ENCODE measurements around the gene C11orf91.
"Not testable (repeated sequence)": the region's sequence is repeated elsewhere in the genome, so short reads cannot be mapped to it uniquely, and the experiment has no call there.

Gene C11orf91

DNA sequence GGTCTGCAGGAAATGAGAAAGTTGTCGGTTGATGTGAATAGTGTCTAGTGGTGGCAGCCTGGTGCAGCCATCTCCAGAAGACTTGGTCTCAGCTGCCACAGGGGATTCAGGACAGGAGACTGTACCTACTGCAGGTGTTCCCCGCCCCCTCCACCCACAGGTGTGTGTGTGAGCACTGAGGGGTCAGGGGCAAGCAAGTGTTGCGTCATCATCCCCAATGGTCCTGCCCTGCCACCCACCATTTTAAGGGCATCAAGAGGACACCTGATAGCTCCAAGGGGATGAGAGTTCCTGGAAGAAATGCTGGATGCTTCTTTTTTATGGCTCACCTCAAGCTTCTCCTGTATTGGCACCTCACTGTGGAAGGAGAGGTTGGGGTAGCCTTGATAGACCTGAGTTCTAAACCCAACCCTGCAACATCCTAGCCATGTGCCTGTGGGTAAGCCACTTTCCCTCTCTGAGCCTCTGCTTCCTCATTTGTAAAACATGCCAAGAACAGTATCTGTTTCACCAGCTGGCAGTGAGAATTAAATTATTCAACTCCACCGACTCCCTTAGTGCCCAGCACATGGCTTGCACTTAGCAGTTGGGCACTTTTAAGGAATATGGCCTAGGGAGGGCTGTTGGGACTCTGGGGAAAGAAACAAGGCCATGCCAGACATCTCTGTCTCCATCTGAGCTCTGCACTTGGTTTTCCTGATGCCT lies 6.1 kb downstream of the C11orf91 start:
- no peak for DNase-seq

DNA sequence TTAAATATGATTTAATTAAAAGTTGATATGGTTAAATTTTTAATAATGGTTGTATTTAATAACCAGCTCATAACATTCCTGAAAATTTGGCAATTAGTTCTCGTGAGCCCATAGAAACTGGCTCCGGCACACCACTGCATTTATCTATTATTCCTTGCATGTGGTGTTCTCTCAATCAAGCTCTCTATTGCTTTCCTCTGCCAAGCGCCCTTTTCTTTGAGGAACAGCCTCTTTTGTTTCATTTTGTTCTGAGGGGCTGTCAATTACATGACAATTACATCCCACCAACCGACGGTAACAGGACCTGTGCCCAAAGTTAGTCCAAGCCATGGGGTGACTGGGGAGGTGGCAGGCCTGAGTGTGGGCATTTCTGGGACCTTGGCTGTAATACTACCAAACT lies 8.1 kb downstream of the C11orf91 start:
- DNase-seq: no peak

DNA sequence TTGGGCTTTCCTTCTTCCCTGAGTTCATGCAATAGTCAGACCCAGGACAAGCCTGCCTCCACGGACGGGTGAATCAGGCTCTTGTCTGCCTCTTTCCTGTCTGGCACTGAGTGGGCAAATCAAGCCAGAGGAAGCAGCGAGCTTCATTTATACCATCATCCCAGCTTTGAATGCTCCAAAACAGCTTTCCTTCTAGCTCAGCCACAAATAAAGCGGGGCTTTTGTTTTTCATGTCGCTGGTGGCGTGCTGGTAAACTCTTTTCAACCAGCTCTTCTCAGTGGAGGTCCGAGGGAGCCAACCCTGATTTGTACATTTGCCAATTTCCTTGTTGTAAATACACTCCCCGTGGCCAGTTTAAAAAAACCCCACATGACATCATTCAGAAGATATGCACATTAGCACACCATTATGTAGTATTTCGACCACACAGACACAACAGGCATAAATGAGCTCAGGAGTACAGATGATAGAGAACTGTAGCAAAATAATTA lies 8.6 kb downstream of the C11orf91 start:
- DNase-seq: no peak

- no peak for DNase-seq
These were observed 9.4 kb downstream of the C11orf91 start for GRCh38 chr11:33691066-33691864.

GRCh38 chr11:33690290-33691065 lies 10.1 kb downstream of the C11orf91 start:
- DNase-seq: no peak

- DNase-seq: no peak
These were observed 11.1 kb downstream of the C11orf91 start for GRCh38 chr11:33689501-33689900.

- DNase-seq: no peak
These were observed 11.5 kb downstream of the C11orf91 start for GRCh38 chr11:33689085-33689484.

DNA sequence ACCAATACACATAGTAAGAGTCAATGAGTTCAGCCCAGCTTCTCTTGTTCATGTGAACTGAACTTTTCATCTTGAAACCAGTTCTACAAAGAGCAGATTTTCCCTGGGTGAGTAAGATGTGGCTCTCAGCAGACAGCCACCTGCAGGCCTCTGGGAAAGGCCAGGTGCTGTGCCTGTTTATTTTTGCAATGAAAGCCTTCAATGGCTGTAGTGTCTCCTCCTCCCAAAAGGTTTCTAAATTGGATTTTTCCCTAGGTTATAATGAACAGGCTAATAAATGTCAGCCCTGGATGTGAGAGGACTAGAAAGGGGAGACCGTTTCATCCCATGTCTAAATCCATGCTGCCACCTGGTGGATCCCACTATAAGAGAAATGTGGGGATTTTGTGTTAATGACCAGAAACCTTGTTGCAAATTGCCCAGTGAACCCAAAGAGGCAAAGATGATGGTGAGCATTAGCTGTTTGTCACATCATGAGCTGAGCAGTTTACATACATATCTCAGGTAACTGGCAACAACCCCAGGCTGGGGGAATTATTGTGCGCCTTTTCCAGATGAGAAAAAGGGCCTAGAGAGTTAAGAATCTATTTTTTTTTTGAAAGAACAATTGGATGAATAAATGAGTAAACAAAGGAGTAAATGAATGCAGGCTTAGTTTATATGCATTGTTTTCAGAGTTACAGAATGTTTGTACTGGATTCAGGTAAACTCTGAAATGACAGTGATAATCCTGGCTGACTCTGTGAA lies 12.7 kb downstream of the C11orf91 start:
- no peak for DNase-seq

DNA sequence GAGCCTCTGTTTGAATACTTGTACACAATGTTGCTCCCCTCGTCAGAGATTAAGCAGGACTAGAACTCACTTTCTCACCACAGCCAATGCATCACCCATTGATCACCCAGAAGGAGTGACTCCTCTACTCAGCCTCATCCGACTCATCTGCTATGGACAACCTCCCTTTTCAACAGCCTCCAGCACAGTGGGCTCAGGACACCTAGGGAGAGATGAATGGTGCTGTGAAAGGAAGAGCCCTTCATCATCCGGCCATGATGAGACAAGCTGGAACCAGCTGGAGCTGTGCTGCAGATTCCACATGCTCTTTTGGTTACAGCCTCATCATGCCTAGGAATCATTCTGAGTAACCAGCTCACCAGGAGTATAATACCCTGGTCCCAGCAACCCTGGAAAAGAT lies 15.5 kb downstream of the C11orf91 start:
- no peak for DNase-seq

DNA sequence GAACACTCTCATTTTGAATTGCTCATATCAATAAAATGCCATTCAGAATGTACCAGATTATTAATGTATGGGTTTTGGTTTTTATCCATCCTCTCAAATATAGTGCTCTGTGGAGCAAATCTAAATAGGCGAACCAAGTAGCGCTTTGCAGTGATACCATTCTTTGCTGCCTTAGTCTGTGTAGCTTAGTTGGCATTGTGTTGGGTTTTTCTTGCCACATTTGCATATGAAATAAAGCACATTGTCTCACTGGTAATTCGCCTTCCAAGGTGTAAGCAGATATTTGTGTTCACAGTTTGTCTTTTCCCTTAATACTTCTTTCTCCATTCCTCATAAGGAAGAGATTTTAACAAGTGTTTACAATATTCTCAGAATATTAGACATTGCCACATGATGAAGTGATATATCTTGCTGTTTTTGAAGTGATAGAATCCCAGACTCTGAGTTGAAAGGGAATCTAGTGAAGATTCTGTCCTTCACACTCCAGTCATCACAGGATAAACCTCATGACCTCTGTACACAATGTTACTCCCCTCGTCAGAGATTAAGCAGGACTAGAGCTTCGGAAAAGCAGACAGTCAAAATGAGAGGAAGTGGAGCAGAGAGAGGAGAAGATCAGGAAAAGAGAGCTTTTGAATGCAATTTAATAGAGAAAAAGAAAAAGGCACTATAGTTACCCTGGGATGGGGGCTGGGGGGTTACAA lies 16.5 kb downstream of the C11orf91 start:
- DNase-seq: no peak

DNA sequence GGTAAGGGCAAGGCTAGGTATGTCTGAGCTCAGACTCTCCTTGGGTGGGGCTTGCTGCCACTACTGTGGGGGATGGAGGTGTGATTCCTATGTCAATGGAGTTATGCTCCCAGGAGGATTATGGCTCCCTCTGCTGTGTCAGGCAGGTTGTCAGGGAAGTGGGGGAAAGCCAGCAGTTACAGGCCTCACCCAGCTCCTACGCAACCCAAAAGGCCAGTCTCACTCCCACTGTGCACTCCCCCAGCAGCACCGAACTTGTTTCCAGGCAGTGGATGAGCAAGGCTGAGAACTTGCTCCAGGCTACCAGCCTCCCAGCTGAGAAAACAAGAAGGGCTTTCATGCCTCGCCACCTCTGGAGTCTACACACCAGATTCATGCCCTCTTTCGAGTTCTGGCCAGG lies 18.2 kb downstream of the C11orf91 start:
- no peak for DNase-seq

DNA sequence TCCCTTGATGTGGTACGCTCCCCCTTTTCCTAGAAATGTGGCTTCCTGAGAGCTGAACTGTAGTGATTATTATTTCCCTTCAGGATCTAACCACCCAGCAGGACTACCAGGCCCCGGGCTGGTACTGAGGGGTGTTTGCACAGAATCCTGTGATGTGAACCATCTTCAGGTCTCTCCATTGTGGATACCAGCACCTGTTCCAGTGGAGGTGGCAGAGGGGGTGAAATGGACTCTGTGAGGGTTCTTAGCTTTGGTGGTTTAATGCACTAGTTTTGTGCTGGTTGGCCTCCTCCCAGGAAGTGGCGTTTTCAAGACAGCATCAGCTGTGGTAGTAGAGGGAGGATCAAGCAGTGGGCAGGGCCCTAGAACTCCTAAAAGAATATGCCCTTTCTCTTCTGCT lies 18.6 kb downstream of the C11orf91 start:
- DNase-seq: no peak

DNA sequence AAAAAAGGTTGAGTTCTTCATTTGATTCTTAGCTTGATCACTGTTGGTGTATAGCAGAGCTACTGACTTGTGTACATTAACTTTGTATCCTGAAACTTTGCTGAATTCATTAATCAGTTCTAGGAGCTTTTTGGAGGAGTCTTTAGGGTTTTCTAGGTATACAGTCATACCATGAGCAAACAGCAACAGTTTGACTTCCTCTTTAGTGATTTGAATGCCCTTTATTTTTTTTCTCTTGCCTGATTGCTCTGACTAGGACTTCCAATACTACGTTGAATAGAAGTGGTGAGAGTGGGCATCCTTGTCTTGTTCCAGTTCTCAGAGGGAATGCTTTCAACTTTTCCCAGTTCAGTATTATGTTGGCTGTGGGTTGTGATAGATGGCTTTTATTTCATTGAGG lies 22.0 kb downstream of the C11orf91 start:
- DNase-seq: not testable (repeated sequence)

- DNase-seq: no peak
These were observed 26.4 kb downstream of the C11orf91 start for GRCh38 chr11:33674035-33674814.

DNA sequence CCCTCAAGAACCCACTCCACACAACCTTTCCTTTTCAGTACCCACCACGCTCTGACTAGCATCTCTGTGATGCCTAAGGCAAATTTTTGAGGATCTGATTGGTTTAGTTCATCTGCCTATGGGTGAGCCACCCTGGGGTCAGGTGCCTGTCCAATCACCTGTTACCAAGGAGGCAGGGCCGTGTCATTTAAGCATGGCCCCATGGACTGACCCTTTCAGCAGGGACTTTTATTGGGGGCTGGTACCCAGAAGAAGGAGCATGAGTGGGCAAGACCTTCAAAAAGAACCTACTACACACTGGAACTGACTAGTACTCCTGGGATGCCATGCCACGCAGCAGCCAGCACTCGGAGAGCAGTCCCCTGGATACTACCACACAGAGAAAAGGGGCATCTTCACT lies 28.4 kb downstream of the C11orf91 start:
- no peak for DNase-seq

- no peak for DNase-seq
These were observed 30.2 kb downstream of the C11orf91 start for GRCh38 chr11:33670250-33671011.

DNA sequence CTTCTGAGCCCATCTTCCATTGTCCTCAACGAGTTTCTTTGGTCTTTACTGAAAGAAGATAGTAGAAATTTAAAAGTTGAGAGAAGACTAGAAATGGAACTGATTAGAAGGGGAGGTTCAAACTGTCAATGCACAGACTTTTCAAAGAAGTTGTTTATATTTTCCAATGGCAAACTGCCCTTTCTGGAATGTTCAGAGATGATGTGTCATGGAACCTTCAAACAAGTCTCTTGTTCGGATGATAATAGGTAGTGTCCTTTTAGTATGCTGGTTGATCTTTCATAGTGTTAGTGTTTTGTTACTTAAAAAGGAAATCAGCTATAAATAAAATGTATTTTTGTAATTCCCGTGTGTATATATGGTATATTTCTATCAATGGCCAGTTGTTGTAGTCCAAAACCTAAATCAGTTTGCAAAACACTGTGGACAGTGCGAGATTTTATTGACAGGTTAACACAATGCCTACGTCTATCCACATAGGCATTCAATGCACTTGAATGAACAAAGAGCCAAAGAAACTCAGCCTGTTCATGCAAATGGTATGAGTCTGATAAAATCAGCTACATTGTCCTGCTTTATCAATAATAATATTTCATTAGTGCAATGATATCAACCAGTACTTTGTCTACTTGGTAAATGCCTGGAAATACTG lies 30.9 kb downstream of the C11orf91 start:
- DNase-seq: no peak

DNA sequence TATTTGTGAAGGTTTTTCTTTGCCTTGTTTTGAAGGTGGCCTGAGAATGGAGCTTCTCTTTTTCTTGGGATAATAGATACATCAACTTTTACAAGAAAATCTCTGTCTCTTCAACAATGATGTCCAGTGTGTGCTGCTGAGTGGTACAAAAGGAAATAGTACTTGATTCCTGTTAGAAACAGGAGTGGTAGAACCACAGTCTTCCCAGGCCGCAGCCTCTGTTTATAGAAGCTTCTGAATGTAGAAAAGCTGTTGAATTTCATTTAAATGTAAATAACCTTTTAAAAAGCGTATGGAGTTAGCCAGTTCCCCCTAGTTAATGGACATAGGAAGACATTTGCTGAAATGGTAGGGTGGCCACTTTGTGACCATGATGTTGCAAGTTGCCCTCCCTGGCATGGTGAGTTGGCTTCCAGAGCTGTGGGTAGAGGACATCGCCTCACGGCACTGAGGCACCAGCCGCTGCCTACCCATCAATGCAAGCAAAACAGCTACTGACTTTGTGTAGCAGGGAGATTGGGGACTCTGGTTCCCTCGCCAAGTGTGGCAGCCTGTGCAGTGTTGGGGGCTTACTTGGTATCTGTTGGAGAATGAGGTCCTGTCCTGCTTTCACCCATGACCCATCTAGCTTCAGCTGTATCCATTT lies 31.6 kb downstream of the C11orf91 start:
- DNase-seq: no peak

- no peak for DNase-seq
These were observed 32.2 kb downstream of the C11orf91 start for GRCh38 chr11:33668468-33668825.
